Fibroblast of lung (primary cell): ENCODE results near the gene SLC5A12. TPM values are rescaled to one million over a fixed set of nuclear protein-coding genes. Genes with fewer than 3 reads are reported as not detected.

Source experiments
- DNase-seq, 2 donors: peaks; one replicate each; pipeline versions ENCODE4 v3.0.0 to v3.0.0-alpha.2; 2010; ENCODE audit warnings: low read depth in 2 of 2
- H2AFZ ChIP-seq: 2 replicates; pipeline ENCODE4 v1.5.1; 2012; ENCODE audit warnings: low read length, control low read depth, inconsistent platforms
- H3K27ac ChIP-seq: 2 replicates; pipeline ENCODE4 v1.5.1; 2011; ENCODE audit warnings: low read length, control low read depth; ENCODE audit not compliant: insufficient read depth
- H3K27me3 ChIP-seq: 2 replicates; pipeline ENCODE4 v1.5.1; 2011; ENCODE audit warnings: mild to moderate bottlenecking, low read length; ENCODE audit not compliant: control insufficient read depth, insufficient read depth
- H3K36me3 ChIP-seq: 2 replicates; pipeline ENCODE4 v1.5.1; 2011; ENCODE audit warnings: low read length; ENCODE audit not compliant: control insufficient read depth, insufficient read depth
- H3K4me1 ChIP-seq: 2 replicates; pipeline ENCODE4 v1.5.1; 2011; ENCODE audit warnings: low read length; ENCODE audit not compliant: control insufficient read depth, insufficient read depth; ENCODE audit errors: extremely low read depth
- H3K4me2 ChIP-seq: 2 replicates; pipeline ENCODE4 v1.5.1; 2011; ENCODE audit warnings: low read length, control low read depth; ENCODE audit not compliant: insufficient read depth; ENCODE audit errors: extremely low read depth
- H3K4me3 ChIP-seq, 4 experiments: fragments of 200-600 bp in 1 of 4; sonication (generic) in 1 of 4; replicated peaks in 1 of 4; 2 replicates each; pipeline ENCODE4 v1.5.1; 2011 to 2016; ENCODE audit warnings: low read length in 4 of 4, low read depth in 3 of 4, mild to moderate bottlenecking in 3 of 4, control low read depth in 2 of 4, inconsistent platforms in 1 of 4, mixed read lengths in 1 of 4; ENCODE audit not compliant: insufficient read depth in 1 of 4; ENCODE audit errors: control extremely low read depth in 1 of 4
- H3K79me2 ChIP-seq: 2 replicates; pipeline ENCODE4 v1.5.1; 2012; ENCODE audit warnings: mild to moderate bottlenecking, low read length, inconsistent platforms; ENCODE audit not compliant: control insufficient read depth, insufficient read depth
- H3K9ac ChIP-seq: 2 replicates; pipeline ENCODE4 v1.5.1; 2011; ENCODE audit warnings: mild to moderate bottlenecking, low read length, control low read depth; ENCODE audit not compliant: insufficient read depth
- H3K9me3 ChIP-seq: 2 replicates; pipeline ENCODE4 v1.5.1; 2012; ENCODE audit warnings: low read depth, low read length; ENCODE audit not compliant: control insufficient read depth, insufficient read depth
- H4K20me1 ChIP-seq: 2 replicates; pipeline ENCODE4 v1.5.1; 2011; ENCODE audit warnings: low read length; ENCODE audit not compliant: control insufficient read depth, insufficient read depth; ENCODE audit errors: extremely low read depth
- CTCF ChIP-seq, 2 donors: IDR thresholded peaks in 1 of 2; conservative IDR thresholded peaks in 1 of 2; 1 replicate in 1 of 2; 2 replicates in 1 of 2; pipeline ENCODE4 v1.5.1; 2011 to 2012; ENCODE audit warnings: low read length in 2 of 2, control low read depth in 1 of 2, inconsistent platforms in 1 of 2, low read depth in 1 of 2, mild to moderate bottlenecking in 1 of 2
- EZH2 ChIP-seq: IDR thresholded peaks from 2 replicates; pipeline ENCODE4 v1.5.1; 2012; ENCODE audit warnings: low read length, control low read depth, mild to moderate bottlenecking; ENCODE audit errors: missing control alignments
- polyA plus RNA-seq, 2 donors: library from polyadenylated mRNA; depleted of rRNA in 1 of 2; stranded (reverse) in 1 of 2; unstranded in 1 of 2; fragments of >200 nt; gene quantifications; 2 replicates each; pipeline ENCODE4 v1.2.1, GENCODE V29; 2011 to 2012; ENCODE audit warnings: missing spikeins in 1 of 2
- total RNA-seq: library from RNA; depleted of rRNA; stranded (reverse); fragments of >200 nt; gene quantifications from 2 replicates; pipeline ENCODE4 v1.2.1, GENCODE V29; 2014

Gene SLC5A12
- total and polyA plus RNA-seq, 2 donors (not counting 1 experiment from before 2014, with no cell fraction given), result under 0.01 to 0.03 TPM

DNA sequence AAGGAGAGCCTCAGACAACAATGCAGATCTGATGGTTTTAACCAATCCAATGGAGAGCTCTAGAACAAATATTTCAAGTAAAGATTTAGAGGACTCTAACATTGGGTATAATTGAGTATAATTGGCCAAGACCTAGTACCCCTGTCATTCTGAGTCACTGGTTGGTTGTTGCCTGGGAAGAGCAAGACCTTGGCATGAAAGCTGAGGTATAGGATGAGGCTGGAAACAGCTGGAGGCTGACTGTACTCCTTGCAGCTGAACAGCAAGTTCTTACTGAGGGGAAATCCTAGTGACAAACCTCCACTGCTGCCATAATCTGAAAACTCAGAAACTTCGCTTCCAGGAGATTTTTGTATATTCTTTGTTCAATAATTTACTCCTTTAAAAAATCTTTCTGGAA lies 95.5 kb downstream of the SLC5A12 start:
- H3K4me1 ChIP-seq, result no peaks in the 10 kb centered on the region
- no peaks in the 10 kb centered on the region for H3K36me3 ChIP-seq
- no peak overlapping the region for H2AFZ ChIP-seq
- no peak overlapping the region for H3K4me3 ChIP-seq
- DNase-seq, result peak; percentile 6 to 59
- no peaks in the 10 kb centered on the region for H4K20me1 ChIP-seq
- no peak overlapping the region for H3K27ac ChIP-seq
- H3K9ac ChIP-seq, result no peak overlapping the region
- TF ChIP-seq CTCF (conservative IDR thresholded peaks at IDR 0.05 in 1 of 2, IDR thresholded peaks at IDR 0.05 in 1 of 2; ENCODE audit: low read depth in 1 of 2, low read length in 2 of 2) (no peak), EZH2 (no peak)
- H3K79me2 ChIP-seq, result no peaks in the 10 kb centered on the region
- H3K9me3 ChIP-seq, result no peaks in the 10 kb centered on the region
- H3K27me3 ChIP-seq, result no peaks in the 10 kb centered on the region
- no peak overlapping the region for H3K4me2 ChIP-seq

DNA sequence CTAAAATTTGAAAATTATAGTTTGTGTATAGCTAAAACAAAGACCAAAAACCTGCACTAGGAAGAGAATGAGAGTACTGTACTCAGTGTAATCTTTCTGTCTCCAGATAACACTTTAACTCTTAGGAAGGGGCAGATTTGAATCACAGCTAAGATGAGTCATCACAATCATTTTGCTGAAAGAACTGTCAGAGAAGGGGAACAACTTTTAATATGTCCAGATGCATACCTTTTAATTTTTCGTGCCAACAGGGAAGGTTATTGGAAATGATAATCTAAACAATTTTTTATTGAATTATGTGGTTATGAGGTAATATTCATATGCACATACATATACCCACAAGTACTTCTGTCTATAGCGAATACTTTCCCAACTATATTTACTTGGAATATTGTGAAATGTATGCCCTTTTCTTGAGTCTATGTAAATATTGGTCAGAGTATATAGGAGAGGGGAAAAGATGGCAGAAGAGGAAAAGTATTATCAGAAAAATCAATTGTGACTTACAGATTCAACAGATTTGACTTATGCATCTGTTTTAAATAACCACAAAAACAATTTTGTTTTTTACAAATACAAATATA lies 98.7 kb downstream of the SLC5A12 start:
- Histone ChIP-seq H2AFZ (no peak overlapping the region), H3K27ac (no peak overlapping the region), H3K4me2 (no peak overlapping the region), H3K79me2 (no peaks in the 10 kb centered on the region), H4K20me1 (no peaks in the 10 kb centered on the region), H3K27me3 (no peaks in the 10 kb centered on the region), H3K9ac (no peak overlapping the region), H3K36me3 (no peaks in the 10 kb centered on the region), H3K4me3 (no peak overlapping the region), H3K9me3 (no peaks in the 10 kb centered on the region), H3K4me1 (no peaks in the 10 kb centered on the region)
- no peak for TF ChIP-seq CTCF (conservative IDR thresholded peaks at IDR 0.05 in 1 of 2, IDR thresholded peaks at IDR 0.05 in 1 of 2; ENCODE audit: low read depth in 1 of 2, low read length in 2 of 2)
- TF ChIP-seq EZH2, result no peak
- DNase-seq, result peak; percentile 43 to 52

DNA sequence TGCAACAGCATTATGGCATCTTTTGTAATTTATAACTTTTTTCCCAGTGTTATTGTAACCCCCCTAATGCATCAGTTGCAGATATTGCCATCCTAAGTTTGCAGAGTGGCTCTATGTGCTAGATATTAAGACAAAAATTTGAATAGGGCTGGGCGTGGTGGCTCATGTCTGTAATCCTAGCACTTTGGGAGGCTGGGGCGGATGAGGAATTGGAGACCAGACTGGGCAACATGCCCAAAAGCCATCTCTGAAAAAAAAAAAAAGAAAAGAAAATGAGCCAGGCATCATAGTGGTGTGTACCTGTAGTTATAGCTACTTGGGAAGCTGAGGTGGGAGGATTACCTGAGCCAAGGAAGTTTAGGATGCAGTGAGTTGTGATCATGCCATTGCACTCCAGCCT lies 99.7 kb downstream of the SLC5A12 start:
- no peaks in the 10 kb centered on the region for H3K9me3 ChIP-seq
- DNase-seq, result no peak

More for the DNA sequence above, 99.7 kb downstream of the SLC5A12 start:
- Histone ChIP-seq H3K4me3 (no peak overlapping the region), H3K27me3 (no peaks in the 10 kb centered on the region), H3K9ac (no peak overlapping the region), H3K4me1 (no peaks in the 10 kb centered on the region), H4K20me1 (no peaks in the 10 kb centered on the region), H3K4me2 (no peak overlapping the region), H2AFZ (no peak overlapping the region), H3K27ac (no peak overlapping the region), H3K79me2 (no peaks in the 10 kb centered on the region), H3K36me3 (no peaks in the 10 kb centered on the region)
- no peak for TF ChIP-seq CTCF (conservative IDR thresholded peaks at IDR 0.05 in 1 of 2, IDR thresholded peaks at IDR 0.05 in 1 of 2; ENCODE audit: low read depth in 1 of 2, low read length in 2 of 2)
- no peak for TF ChIP-seq EZH2
